DLD1 (cell line): Measurements from ENCODE around the gene SEPTIN8.

Experiments used
- in situ Hi-C: cut with HindIII; loops from 2 replicates; pipeline ENCODE4 v1.10.0; 2017; ENCODE audit warnings: low sequenced_read_pairs

SEPTIN8 gene

DNA sequence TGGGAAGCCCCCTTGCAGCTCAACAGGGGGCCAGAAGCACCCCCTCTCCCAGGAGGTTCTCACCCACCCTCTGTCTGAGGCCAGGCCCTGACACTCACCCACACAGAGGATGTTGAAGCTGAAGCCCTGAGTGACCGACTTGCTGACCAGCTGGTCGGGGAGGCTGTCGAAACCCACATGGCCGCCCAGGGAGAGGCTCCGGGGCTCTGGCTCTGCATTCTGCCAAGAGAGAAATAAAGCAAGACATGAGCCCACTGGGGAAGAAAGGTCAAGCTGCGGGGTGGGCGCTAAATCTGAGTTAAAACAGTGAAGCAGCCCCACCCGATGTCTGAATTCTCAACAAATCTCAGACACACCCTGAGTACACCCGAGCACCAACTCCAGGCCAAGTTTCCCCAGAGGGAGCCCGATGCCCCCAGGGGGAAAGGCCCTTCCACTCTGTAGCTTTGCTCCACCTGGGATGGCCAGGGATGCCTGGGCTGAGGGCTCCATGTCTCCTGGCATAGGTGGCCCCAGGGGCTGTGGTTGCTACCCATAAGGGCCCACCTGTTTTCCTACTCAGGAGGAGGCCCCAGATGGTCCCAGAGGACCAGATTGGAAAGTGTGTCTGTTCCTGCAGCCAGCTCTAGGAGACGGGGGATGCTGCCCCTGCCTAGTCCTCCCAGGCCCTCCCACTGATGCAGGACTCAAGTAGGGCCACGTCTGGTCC lies 11.6 kb downstream of the SEPTIN8 start:
- in situ Hi-C loops, result no loop called here

DNA sequence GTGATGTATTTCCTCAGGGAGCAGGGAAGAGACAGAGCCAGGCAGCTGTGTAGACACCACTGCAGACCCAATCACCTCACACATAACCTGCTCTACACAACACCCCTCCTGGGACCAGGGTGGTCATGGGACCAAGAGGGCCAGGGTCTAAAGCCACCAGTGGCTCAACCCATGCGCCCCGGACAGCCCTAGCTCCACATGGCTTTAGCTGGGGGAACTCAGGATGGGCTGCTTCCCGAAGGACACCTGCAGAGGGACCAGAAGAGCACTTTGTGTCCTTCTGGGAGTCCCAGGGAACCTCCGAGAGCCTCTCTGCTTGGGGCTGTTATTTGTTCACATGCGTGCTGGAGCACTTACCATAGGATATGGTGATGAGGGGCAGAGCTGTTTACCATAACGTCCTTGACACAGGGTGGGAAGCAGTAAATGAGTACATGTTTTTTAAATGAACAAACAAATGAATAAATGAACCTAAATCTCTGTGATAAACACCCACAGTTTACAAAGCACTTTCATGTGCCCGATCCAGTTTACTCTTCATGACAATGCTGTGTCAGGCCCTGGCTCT lies 12.3 kb downstream of the SEPTIN8 start:
- in situ Hi-C loops, result no loop called here

DNA sequence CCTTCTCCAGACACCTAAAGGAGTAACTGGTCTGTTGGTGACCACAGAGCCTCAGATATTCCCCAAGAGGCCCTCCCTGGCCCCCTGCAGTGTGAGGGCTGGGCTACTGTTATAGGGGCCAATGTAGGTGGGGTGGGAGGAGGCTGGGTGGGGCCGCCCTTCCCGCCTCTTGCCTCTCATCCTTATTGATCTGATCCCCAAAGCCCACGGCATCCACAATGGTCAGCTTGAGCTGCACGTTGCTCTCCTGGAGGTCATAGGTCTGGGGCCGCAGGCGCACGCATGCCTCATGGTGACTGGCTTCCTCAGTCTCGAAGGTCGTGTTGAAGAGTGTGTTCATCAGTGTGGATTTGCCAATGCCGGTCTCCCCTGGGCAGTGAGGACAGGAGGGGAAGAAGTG lies 13.0 kb downstream of the SEPTIN8 start:
- in situ Hi-C loops, result no loop called here

DNA sequence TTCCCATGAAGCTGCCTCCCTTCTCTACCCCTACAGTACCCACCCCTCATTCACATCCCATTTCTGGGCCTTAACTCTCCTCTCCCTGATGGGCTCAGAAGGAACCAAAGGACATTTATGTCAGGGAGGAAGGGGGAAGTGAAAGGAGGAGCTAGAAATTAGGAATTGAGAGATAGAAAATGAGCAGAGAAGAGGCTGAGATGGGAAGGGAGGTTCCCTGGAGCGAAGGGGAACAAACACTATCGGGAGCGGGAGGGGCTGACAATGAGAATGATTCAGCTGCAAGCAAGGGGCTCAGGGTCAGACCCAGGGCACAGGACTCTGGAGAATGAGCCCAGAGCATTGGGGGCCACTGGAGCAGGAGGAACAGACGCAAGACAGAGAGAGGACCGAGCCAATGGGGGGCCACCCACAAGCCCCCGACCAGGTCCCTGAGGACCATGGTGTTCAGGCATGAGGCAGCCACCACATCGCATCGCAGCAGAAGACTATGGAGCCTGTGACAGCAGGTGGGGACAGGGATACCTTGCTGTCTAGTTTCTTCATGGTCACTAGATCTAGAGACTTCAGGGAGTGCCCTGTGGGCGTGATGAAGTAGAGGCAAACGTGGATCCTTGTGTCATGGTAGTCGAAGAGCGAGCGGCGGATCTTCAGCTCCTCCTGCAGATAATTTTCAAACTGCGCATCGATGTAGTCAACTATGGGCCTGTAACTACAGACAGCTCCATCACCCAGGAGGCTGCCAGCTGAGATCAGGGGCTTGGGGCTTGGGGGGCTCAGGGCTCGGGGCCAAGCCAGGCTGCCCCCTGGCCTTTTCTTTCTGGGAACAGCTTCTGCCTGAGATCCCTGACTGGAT lies 13.6 kb downstream of the SEPTIN8 start:
- in situ Hi-C loops, result no loop called here

DNA sequence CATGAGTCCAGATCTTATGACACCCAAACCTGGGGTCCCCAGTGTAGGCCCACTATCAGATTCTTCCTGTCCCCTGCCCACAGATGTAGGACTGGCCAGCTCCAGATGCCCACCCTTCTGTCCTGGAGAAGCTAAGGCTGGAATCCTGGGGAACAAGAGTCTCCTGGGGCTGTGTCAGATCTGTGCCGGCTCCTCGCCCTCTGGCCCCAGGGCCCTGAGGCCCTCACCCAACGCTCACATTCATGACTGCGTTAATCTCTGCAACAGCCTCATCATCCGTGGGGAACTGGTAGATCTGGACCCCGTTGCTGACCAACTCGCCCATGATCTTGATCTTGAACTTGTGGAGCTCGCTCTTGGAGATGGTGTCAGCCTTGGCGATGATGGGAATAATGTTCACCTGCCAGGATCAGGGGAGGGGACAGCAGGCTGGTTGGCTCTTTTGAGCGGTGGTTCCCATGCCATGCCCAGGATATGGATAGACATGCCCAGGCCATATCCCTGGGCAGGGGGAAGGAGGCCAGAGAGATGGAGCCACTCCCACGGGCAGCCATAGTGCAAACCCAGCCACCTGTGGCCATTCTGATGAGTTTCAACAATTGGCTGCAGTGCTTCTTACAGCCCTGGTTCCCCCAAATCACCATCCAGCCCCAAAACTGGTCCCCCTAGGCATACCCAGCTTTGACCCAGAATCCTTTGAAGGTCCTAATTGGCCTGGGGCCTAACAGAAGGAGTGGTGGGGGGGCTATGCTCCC lies 14.6 kb downstream of the SEPTIN8 start:
- in situ Hi-C loops, result no loop called here

DNA sequence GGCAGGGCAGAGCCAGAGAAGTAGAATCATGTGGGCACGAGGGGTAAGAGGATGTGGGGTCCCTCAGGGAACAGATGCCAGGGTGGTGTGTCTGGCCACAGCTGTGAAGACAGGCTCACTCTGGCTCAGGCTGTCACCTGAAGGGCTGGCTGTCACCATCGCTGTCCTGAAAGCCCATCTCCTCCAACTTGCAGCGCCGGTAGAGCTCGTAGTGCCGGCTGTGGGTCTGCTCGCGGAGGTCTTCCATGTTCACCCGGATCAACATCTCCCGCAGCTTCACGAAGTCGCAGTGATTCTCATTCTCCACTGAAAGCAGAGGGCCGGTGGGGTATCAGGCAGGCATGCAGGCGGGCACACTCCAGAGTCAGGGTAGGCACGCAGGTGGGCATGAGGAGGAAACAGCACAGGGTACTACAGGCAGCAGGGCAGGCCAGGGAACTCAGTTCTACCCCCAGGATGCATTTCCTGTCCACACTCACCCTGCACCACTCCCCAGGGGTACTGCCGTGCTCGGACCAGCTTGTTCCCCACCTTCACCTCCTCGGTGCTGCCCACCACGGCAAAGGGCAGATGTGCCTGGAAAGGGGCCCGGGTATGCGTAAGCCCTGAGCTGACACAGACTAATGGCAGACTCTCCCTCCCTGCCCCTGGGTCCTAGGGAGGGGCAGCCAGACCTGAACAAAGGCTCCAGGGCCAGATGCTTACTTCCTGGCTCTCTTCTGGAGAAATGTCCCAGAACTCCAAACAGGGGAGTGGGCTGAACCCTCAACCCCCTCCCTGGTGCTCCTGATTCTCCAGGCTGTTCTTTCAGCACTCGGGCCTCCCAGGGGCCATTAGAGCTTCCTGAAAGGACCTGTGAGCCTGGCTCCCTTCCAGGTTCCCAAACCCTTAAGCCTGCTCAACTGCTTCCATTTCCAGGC lies 15.5 kb downstream of the SEPTIN8 start:
- in situ Hi-C loops, result no loop called here

DNA sequence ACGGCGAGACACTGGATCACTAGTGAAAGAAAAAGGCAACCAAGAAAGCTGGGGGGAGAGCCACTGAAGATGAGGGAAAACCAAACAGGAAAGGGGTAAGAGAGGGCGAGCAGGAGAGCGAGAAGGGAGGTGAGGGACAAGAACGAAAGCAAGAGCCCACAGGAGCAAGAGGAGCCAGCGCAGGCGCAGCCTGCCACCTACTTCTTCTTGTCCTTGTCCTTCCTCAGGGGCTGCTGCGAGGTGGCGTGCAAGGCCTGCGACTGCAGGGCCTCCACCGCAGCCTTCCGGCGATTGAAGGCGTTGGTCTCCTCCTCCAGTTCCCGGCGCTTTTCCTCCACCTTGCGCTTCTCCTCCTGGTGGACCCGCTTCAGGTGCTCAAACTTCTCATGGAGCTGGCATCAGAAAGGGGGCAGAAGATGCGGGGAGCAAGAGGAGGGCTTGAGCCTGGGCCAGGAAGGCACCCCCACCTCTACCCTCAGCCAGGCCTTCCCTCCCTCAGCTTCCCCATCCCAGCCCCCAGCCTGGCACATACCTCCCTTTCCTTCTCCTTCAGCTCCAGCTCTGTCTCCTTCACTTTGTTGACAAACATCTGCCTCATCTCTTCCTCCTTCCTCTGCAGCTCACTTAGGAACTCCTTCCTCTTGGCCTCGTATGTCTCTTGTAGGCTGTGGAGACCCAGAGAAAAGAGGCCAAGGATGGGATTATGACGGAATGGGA lies 16.3 kb downstream of the SEPTIN8 start:
- in situ Hi-C loops, result no loop called here

DNA sequence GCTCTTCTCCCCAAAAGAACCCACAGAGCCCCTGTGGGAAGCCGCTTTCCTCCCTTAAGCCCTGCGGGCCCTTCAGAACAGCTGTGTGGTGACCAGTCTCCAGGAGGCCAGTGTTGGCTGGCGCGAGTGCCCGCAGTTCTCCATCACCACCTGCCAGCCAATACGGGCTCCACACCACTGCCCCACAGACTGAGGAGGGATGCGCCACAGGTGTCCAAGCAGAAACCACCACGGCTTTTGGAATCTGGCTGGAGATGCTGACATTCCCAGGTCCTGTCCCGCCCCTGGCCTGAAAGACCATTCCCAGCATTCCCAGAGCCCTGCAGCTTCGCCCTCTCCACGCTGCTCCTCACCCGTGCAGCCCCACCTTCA lies 17.0 kb downstream of the SEPTIN8 start:
- in situ Hi-C loops, result no loop called here

DNA sequence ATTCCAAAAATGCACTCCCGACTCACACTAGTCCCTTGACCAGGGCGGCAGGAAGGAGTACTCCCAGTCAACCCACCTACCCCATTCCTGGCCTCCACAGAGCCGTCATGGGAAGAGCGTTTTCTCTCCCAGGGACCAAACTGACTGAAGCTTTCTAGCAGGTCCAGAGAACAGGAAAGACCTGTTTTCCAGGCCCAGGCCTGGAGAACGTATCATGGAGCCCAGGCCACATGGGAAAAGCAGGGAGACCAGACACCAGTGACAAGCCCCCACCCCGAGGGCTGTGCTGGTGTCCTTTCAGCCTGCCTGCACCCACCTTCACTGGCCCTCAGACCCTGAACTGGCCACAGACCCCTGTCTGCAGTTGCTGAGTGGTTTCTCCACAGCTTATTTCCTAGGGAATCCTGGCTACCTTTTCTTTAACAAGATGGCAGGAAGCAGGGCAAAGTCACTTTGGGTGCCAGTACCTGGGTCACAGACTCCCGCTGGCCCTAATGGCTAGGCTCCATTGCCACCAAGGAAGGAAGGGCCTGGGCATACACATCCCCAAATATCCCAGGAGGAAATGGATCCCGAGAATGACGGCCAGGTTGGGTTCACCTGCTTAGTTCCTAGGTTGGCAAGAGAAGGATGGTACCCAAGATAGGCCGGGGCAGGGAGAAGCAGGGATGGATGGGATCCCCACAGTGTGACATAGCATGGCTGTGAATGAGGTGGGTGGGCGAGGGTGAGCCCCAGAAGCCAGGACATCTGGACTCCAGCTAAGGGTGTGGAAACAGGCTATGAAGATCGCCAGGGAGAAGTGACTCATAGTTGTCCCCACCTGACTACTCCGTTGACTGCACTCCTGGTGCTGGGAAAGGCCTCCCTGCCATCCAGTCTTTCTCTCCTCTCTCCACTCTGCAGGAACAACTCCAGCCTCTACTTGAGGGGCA lies 17.7 kb downstream of the SEPTIN8 start:
- in situ Hi-C loops, result no loop called here

DNA sequence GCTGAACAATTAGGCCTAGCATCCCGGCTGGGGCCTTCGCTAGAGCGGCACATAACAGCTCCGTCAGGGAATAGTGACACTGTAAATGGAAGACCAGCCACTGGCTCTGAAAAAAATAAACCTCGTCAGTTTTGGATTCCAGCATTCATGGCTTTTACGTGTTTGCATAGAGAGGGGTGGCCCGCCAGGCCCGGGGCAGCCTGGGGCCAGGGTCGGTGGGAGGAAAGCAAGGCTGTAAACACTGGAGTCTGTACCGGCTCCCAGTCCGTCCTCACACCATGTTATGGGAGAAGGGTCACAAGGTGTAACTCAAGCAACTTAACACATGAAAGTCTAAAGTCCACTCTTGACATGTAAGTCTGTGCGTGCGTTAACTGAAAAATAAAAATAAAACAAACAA lies 18.6 kb downstream of the SEPTIN8 start:
- in situ Hi-C loops, result no loop called here

DNA sequence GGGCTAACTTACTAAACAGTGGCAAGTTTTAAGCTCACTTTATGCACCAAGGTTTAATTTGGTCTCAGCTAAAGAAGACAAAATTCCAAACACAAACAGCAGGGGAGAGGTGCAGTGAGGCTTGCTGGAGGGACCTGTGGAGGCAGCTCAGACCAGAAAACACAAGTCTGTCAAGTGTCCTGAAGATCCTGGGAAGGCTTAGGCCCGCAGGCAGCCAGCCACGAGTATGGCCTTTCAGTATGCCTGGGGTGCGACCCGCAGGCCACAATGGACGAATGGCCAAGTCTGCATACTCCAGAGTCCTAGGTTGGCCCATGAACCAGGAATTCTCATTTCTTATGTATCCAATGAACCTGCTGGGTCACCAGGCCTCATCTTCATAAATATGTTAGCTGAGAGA lies 20.5 kb downstream of the SEPTIN8 start:
- in situ Hi-C loops, result no loop called here

DNA sequence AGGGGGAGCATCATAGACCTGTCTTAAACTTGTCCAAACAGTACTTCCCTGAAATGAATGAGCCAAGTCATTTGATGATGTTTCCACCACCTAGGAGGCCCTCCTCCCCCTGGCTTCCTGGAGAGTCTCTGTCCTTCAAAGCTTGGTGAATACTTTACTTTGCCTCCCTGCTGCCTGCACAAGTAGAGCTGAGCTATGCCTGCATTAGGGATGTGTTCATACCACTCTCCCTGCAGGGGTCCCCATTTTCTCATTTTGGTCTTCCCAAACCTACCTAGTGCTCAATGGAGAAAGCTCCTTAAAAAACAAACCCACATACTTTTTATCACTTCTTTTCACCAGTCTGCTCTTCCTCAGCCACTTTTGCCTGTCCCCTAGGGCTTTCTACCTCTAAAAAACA lies 22.1 kb downstream of the SEPTIN8 start:
- in situ Hi-C loops, result no loop called here

DNA sequence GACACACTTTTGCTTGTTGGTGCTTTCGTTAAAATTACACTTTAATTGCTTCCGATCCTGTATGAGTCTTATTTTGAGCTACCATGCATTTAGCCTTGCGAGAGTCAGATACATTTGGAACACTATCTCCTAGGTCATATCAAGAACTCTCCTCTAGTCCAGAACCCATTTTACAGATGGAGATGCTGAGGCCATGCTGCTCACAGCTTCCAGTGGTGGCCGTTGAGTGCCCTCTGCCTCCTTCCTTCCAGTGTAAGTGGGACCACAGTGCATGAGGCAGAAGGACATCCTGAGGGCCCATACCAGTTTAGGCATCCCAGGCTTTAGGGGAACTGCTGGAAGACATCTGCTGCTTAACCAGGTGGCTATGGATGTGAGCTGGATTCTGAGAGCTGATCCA lies 22.9 kb downstream of the SEPTIN8 start:
- in situ Hi-C loops, result no loop called here

DNA sequence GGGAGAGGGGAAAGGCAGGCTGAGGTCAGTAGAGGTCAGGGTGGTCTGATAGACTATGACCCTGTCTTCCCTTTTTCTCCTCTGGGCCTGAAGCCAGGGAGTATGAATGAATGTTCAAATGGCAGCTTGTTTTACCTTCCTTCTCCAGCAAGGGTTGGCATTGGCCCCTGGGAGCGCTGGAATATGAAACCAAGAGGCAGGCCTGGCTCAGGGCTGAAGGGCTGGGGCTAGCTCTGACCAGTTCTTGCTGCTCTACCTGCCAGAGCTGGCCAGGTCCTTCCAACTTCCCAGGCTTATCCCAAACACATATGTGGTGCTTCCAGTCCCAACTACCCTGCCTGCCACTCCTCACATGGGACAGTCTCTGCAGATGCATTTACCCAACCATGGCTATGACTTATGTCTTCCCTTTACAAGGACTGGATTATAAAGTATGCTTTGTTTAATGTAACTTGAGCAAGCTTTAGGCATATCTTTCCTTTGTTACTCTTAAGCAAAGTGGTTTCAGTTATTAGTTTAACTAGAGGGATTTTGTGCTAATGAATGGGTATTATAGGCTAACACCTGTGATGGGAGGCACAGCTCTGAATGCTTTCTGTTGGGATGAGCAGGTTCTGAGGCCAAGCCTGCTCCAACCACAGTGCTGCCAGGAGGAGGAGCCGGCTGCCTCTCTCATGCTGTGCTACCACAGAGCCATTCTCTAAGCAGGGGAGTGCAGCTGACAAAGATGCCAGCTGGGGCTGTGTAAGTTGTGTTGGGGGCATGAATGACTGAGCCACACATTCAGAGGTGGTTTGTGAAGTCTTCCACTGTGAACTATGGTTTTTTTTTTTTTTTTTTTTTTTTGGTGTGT lies 23.7 kb downstream of the SEPTIN8 start:
- in situ Hi-C loops, result no loop called here

DNA sequence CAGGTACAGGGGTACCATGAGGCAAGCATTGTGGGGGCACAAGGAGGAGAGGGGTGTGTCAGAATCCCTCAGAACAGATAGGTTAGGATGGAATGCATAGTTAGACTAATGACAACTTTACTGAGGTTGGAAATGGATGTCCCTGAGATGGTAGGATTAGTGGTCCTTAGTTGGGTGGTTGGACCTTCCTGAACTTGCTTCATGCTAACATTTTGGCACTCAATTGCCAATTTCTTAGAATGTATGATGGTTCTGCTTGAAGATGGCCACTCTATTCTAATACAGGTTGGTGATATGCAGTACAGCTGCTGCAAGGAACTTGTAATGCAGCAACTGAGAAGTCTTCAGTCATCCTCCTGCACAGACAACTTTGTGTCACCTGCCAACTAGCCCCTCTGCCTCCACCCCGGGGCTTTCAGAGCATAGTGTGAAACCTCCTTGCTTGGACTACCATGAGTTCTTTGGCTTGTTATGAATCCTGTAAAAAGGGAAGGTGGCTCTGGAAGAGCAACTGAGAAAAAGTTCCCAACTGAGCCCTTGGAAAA lies 24.4 kb downstream of the SEPTIN8 start:
- in situ Hi-C loops, result no loop called here

DNA sequence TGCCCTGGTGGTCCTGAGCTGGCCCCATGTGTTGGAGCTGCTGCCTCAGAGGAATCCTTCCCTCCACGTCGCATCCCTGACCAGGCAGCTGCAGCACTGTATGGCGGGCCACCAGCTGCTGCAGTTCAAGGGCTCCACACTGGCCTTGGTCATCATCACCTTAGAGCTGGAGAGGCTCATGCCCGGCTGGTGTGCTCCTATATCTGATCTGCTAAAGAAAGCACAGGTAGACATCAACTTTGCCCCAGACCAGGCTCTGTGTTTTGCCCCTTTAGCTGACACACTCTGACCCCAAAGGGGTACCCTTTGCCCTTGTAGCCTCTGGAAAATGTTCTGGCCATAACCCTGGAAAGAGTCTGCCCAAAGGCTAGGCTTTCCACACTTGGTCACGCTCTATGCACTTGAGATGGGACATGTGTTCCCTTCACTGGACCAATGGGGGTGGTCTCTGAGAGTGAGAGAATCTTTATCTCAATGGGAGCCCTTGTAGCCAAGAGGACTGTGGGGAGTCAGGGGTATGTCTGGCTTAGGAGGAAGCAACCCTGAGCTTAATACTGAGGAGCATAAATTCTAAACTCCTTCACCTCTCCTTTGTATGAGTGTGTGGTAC lies 25.0 kb downstream of the SEPTIN8 start:
- in situ Hi-C loops, result no loop called here

DNA sequence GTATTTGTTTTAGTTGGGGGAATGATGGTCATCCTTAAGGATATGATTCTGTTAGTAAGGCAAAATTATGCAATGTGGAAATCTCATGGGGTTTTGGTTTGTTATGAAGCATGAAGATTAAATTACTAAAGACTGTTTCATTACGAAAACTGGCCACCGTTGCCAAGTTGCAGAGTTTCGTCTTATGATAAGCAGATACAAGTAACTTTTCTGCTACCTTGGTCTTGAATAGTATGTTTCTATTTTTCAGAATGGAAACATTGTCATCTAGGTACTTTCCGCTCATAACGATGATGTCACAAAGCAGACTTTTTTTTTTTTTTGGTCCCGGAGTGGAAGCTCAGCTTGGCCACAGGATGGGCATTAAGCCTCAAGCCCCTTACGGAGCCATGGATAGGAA lies 25.6 kb downstream of the SEPTIN8 start:
- in situ Hi-C loops, result no loop called here
